GM12878 (cell line): ENCODE measurements around the gene FERMT2. TPM values are rescaled to one million over a fixed set of nuclear protein-coding genes. Genes with fewer than 3 reads are reported as not detected.

Experiments used
- ATAC-seq: fragments of 200-7000 bp; cut with Tn5 transposase; 3 replicates; pipeline ENCODE4 v1.9.1; 2020; ENCODE audit warnings: mild to moderate bottlenecking, moderate library complexity
- BruUV-seq: library from RNA; stranded (reverse); fragments of 400-500 nt; replicated peaks from 2 replicates; lab custom pipeline; 2021; lab: Mats Ljungman, UMichigan
- CTCF ChIA-PET: fragments of 300-600 bp; sonication (Branson Sonifier 250); formaldehyde crosslinking; extraction: SDS; loops from one replicate; lab custom pipeline; 2021; ENCODE audit warnings: inconsistent platforms; lab: Yijun Ruan, JAX
- POLR2A ChIA-PET: fragments of 350-600 bp; formaldehyde crosslinking; extraction: SDS; loops from one replicate; lab custom pipeline; 2021; ENCODE audit warnings: inconsistent platforms; lab: Charles Lee
- RAD21 ChIA-PET: fragments of 300-600 bp; sonication (Branson Sonifier 250); formaldehyde crosslinking; loops from one replicate; lab custom pipeline; 2023; ENCODE audit warnings: antibody characterized with exemption; ENCODE audit not compliant: unreplicated experiment; lab: Charles Lee
- SMC1A ChIA-PET: fragments of 300-600 bp; sonication (Branson Sonifier 250); formaldehyde crosslinking; loops from one replicate; lab custom pipeline; 2023; ENCODE audit not compliant: unreplicated experiment, uncharacterized antibody; lab: Charles Lee
- DNase-seq: peaks from one replicate; pipeline ENCODE4 v3.0.0-alpha.2; 2011; ENCODE audit warnings: low read depth, low spot score
- FAIRE-seq: peaks from 3 replicates; lab custom pipeline; 2011; peaks lifted over from hg19 to GRCh38; lab: Jason Lieb, UNC
- H2AFZ ChIP-seq: 2 replicates; pipeline ENCODE4 v1.6.0; 2011; ENCODE audit warnings: low read depth, low read length, control low read depth; ENCODE audit not compliant: control insufficient read depth
- H3K27ac ChIP-seq: 2 replicates; pipeline ENCODE4 v1.5.1; 2011; ENCODE audit warnings: control low read depth; ENCODE audit not compliant: control insufficient read depth, insufficient read depth
- H3K27me3 ChIP-seq, 2 experiments: replicated peaks in 1 of 2; 2 replicates each; pipeline versions ENCODE4 v1.6.0 to v1.6.1; 2011; ENCODE audit warnings: low read length in 1 of 2; ENCODE audit not compliant: control insufficient read depth in 2 of 2, insufficient read depth in 2 of 2
- H3K36me3 ChIP-seq, 2 experiments: 2 replicates each; pipeline ENCODE4 v1.5.1; 2011; ENCODE audit warnings: low read length in 1 of 2; ENCODE audit not compliant: control insufficient read depth in 2 of 2, insufficient read depth in 2 of 2
- H3K4me1 ChIP-seq: 2 replicates; pipeline ENCODE4 v1.6.1; 2011; ENCODE audit warnings: mild to moderate bottlenecking, low read length, moderate library complexity, mixed read lengths; ENCODE audit not compliant: control insufficient read depth, insufficient read depth
- H3K4me2 ChIP-seq: 2 replicates; pipeline ENCODE4 v1.6.0; 2011; ENCODE audit warnings: control low read depth; ENCODE audit not compliant: control insufficient read depth, insufficient read depth
- H3K4me3 ChIP-seq: fragments of 200-600 bp; sonication (generic); 2 replicates; pipeline ENCODE4 v1.5.1; 2016
- H3K79me2 ChIP-seq: 2 replicates; pipeline ENCODE4 v1.6.0; 2011; ENCODE audit warnings: low read length; ENCODE audit not compliant: control insufficient read depth, insufficient read depth
- H3K9ac ChIP-seq: 2 replicates; pipeline ENCODE4 v1.8.0; 2011; ENCODE audit warnings: low read length, control low read depth, mixed read lengths; ENCODE audit not compliant: control insufficient read depth, insufficient read depth
- H3K9me3 ChIP-seq: replicated peaks from 3 replicates; pipeline ENCODE4 v1.5.1; 2011; ENCODE audit warnings: mild to moderate bottlenecking, low read length; ENCODE audit not compliant: control insufficient read depth, insufficient read depth
- H4K20me1 ChIP-seq: 2 replicates; pipeline ENCODE4 v1.6.0; 2011; ENCODE audit not compliant: control insufficient read depth, insufficient read depth
- BACH1 ChIP-seq: fragments of 450-650 bp; IDR thresholded peaks from 2 replicates; pipeline ENCODE4 v1.6.1; 2017; ENCODE audit warnings: mild to moderate bottlenecking, borderline replicate concordance
- BMI1 ChIP-seq: fragments of 450-650 bp; IDR thresholded peaks from 2 replicates; pipeline ENCODE4 v1.6.1; 2016; ENCODE audit warnings: mild to moderate bottlenecking, moderate library complexity, borderline replicate concordance
- EED ChIP-seq: sonication (generic); IDR thresholded peaks from 2 replicates; pipeline ENCODE4 v1.6.1; 2016; ENCODE audit warnings: antibody characterized with exemption, low read depth
- EGR1 ChIP-seq, 2 experiments: IDR thresholded peaks; 1 replicate in 1 of 2; 2 replicates in 1 of 2; pipeline ENCODE4 v1.6.1; 2011 to 2012; ENCODE audit warnings: low read depth in 2 of 2, low read length in 2 of 2, borderline replicate concordance in 1 of 2, mild to moderate bottlenecking in 1 of 2, moderate library complexity in 1 of 2
- EP300 ChIP-seq, 2 experiments: fragments of 150-350 bp in 1 of 2; IDR thresholded peaks; 2 replicates each; pipeline ENCODE4 v1.6.1; 2011 to 2012; ENCODE audit warnings: low read depth in 2 of 2, low read length in 2 of 2, borderline replicate concordance in 1 of 2, improper control_type of control experiment in 1 of 2, inconsistent platforms in 1 of 2; ENCODE audit not compliant: control insufficient read depth in 1 of 2
- GATAD2B ChIP-seq: fragments of 450-650 bp; conservative IDR thresholded peaks from 2 replicates; pipeline ENCODE4 v1.6.1; 2017; ENCODE audit warnings: low read depth, mild to moderate bottlenecking, moderate library complexity
- HDAC2 ChIP-seq: fragments of 200-600 bp; sonication (generic); IDR thresholded peaks from 2 replicates; pipeline ENCODE4 v1.6.1; 2017
- JUND ChIP-seq: IDR thresholded peaks from 2 replicates; pipeline ENCODE4 v1.6.1; 2012; ENCODE audit warnings: low read depth, mild to moderate bottlenecking, low read length, improper control_type of control experiment, moderate library complexity
- KAT2A ChIP-seq: conservative IDR thresholded peaks from 2 replicates; pipeline ENCODE4 v1.6.1; 2011; ENCODE audit warnings: low read depth, low read length; ENCODE audit not compliant: control insufficient read depth
- LARP7 ChIP-seq: fragments of 450-650 bp; IDR thresholded peaks from 2 replicates; pipeline ENCODE4 v1.6.1; 2017; ENCODE audit warnings: mild to moderate bottlenecking
- NR2C1 ChIP-seq: fragments of 450-650 bp; IDR thresholded peaks from 2 replicates; pipeline ENCODE4 v1.6.1; 2017; ENCODE audit warnings: antibody characterized with exemption, mild to moderate bottlenecking, moderate library complexity
- RAD51 ChIP-seq: fragments of 450-650 bp; IDR thresholded peaks from 2 replicates; pipeline ENCODE4 v1.6.1; 2016; ENCODE audit warnings: moderate library complexity, mild to moderate bottlenecking, inconsistent platforms
- RELA ChIP-seq: fragments of 450-650 bp; IDR thresholded peaks from 2 replicates; pipeline ENCODE4 v1.8.0; 2014; ENCODE audit warnings: borderline replicate concordance; ENCODE audit not compliant: partially characterized antibody
- SPI1 ChIP-seq: IDR thresholded peaks from 2 replicates; pipeline ENCODE4 v1.6.1; 2011; ENCODE audit warnings: low read depth, mild to moderate bottlenecking, low read length, moderate library complexity, borderline replicate concordance; ENCODE audit not compliant: insufficient read depth
- ZSCAN29 ChIP-seq: fragments of 450-650 bp; IDR thresholded peaks from 2 replicates; pipeline ENCODE4 v1.6.1; 2017; ENCODE audit warnings: mild to moderate bottlenecking, moderate library complexity
- WGBS: methylation state at CpG from one replicate; pipeline ENCODE4 v1.1.6; 2016; ENCODE audit warnings: low lambda C conversion rate; ENCODE audit not compliant: insufficient replicate concordance, insufficient coverage; ENCODE audit errors: missing lambda C conversion rate; 5-methylcytosine and 5-hydroxymethylcytosine counted together
- in situ Hi-C: fragments of 300-500 bp; cut with MboI; formaldehyde crosslinking; loops from 9 replicates; pipeline ENCODE4 v1.14.3; 2018; ENCODE audit warnings: mixed read lengths
- intact Hi-C: fragments of 100-400 bp; cut with micrococcal nuclease; formaldehyde crosslinking; loops from one replicate; pipeline ENCODE4 v1.14.2; 2022; ENCODE audit not compliant: unreplicated experiment
- polyA plus RNA-seq, 11 experiments: library from polyadenylated mRNA; depleted of rRNA in 4 of 11; unstranded in 6 of 11; stranded (reverse) in 5 of 11; fragments of >200 nt; fragmentation: Nextera tagmentation in 4 of 11; fragmentation: Illumina TruSeq in 1 of 11; extraction: Ambion mirVana in 4 of 11; extraction: Trizol in 1 of 11; gene quantifications; 1 replicate in 1 of 11; 2 replicates in 10 of 11; pipeline versions ENCODE4 v1.2.1 to v1.2.3, GENCODE V29; 2011 to 2016; ENCODE audit warnings: inconsistent platforms in 2 of 11, missing spikeins in 2 of 11, low read depth in 1 of 11
- total RNA-seq, 4 experiments: library from RNA; depleted of rRNA in 3 of 4; stranded (reverse); fragments of >200 nt in 3 of 4; fragmentation: Illumina TruSeq in 1 of 4; extraction: Trizol in 1 of 4; gene quantifications; 2 replicates each; pipeline versions ENCODE4 v1.2.1 to v1.2.3, GENCODE V29; 2013 to 2021
- TF ChIP-seq, protein P1 (sequence below): fragments of 450-650 bp; conservative IDR thresholded peaks from 2 replicates; pipeline ENCODE4 v1.6.1; 2017; ENCODE audit warnings: mild to moderate bottlenecking, moderate library complexity
- TF ChIP-seq, protein P2 (sequence below): fragments of 150-350 bp; IDR thresholded peaks from 2 replicates; pipeline ENCODE4 v1.6.1; 2016; ENCODE audit warnings: low read depth, low read length

FERMT2 gene
- total and polyA plus RNA-seq, 10 of the 15 experiments (the other 5 are each of a cell fraction or from before 2014, with no cell fraction given): 4.9 to 35.5 (median 19.5) TPM

- no peak for ATAC-seq
- in situ Hi-C loops: no loop called here
- no peak overlapping the region for H3K4me2 ChIP-seq
- TF ChIP-seq, protein P1, sequence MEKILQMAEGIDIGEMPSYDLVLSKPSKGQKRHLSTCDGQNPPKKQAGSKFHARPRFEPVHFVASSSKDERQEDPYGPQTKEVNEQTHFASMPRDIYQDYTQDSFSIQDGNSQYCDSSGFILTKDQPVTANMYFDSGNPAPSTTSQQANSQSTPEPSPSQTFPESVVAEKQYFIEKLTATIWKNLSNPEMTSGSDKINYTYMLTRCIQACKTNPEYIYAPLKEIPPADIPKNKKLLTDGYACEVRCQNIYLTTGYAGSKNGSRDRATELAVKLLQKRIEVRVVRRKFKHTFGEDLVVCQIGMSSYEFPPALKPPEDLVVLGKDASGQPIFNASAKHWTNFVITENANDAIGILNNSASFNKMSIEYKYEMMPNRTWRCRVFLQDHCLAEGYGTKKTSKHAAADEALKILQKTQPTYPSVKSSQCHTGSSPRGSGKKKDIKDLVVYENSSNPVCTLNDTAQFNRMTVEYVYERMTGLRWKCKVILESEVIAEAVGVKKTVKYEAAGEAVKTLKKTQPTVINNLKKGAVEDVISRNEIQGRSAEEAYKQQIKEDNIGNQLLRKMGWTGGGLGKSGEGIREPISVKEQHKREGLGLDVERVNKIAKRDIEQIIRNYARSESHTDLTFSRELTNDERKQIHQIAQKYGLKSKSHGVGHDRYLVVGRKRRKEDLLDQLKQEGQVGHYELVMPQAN: no peak
- TF ChIP-seq KAT2A: no peak
- no peak for TF ChIP-seq EED
- TF ChIP-seq, protein P2, sequence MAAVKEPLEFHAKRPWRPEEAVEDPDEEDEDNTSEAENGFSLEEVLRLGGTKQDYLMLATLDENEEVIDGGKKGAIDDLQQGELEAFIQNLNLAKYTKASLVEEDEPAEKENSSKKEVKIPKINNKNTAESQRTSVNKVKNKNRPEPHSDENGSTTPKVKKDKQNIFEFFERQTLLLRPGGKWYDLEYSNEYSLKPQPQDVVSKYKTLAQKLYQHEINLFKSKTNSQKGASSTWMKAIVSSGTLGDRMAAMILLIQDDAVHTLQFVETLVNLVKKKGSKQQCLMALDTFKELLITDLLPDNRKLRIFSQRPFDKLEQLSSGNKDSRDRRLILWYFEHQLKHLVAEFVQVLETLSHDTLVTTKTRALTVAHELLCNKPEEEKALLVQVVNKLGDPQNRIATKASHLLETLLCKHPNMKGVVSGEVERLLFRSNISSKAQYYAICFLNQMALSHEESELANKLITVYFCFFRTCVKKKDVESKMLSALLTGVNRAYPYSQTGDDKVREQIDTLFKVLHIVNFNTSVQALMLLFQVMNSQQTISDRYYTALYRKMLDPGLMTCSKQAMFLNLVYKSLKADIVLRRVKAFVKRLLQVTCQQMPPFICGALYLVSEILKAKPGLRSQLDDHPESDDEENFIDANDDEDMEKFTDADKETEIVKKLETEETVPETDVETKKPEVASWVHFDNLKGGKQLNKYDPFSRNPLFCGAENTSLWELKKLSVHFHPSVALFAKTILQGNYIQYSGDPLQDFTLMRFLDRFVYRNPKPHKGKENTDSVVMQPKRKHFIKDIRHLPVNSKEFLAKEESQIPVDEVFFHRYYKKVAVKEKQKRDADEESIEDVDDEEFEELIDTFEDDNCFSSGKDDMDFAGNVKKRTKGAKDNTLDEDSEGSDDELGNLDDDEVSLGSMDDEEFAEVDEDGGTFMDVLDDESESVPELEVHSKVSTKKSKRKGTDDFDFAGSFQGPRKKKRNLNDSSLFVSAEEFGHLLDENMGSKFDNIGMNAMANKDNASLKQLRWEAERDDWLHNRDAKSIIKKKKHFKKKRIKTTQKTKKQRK: no peak
- no peak for TF ChIP-seq RAD51
- TF ChIP-seq RELA: no peak
- no peak for TF ChIP-seq HDAC2
- TF ChIP-seq JUND: no peak
- TF ChIP-seq SPI1: no peak
- no peak for TF ChIP-seq BMI1
- no peak for TF ChIP-seq ZSCAN29
- TF ChIP-seq BACH1: no peak
- TF ChIP-seq NR2C1: no peak
- no peak for TF ChIP-seq GATAD2B
- no peak for TF ChIP-seq EP300 (IDR thresholded peaks at IDR 0.05; ENCODE audit: borderline replicate concordance in 1 of 2, control insufficient read depth in 1 of 2, low read depth in 2 of 2, low read length in 2 of 2)
- TF ChIP-seq EGR1 (IDR thresholded peaks at IDR 0.05; ENCODE audit: borderline replicate concordance in 1 of 2, low read depth in 2 of 2, low read length in 2 of 2): no peak
- TF ChIP-seq LARP7: no peak
Measured at GRCh38 chr14:52900731-52901130, 50.1 kb downstream of the FERMT2 start.

More at GRCh38 chr14:52900731-52901130, 50.1 kb downstream of the FERMT2 start:
- Histone ChIP-seq H2AFZ (no peak overlapping the region), H3K27ac (no peak overlapping the region), H3K4me1 (no peaks in the 10 kb centered on the region), H3K27me3 (no peaks in the 10 kb centered on the region), H4K20me1 (no peaks in the 10 kb centered on the region), H3K36me3 (no peaks in the 10 kb centered on the region), H3K4me3 (no peak overlapping the region), H3K9me3 (no peaks in the 10 kb centered on the region), H3K9ac (no peak overlapping the region), H3K79me2 (no peaks in the 10 kb centered on the region)
- RAD21 ChIA-PET: no interaction called here
- SMC1A ChIA-PET: no interaction called here
- intact Hi-C loops: no loop called here
- no peak for FAIRE-seq
- POLR2A ChIA-PET: no interaction called here
- no peak for DNase-seq
- BruUV-seq: no TSS peak
- CTCF ChIA-PET: interaction anchor here (1.3 kb wide), 1 partner anchor 29 kb away, joined by 3 read pairs; no protein-coding TSS in a partner anchor
- 77% methylated on average over 6 of the region's 8 CpGs for WGBS
